Heart left ventricle (tissue), 16 donors: ENCODE data around the gene RUSF1. TPM values are rescaled to one million over a fixed set of nuclear protein-coding genes. Genes with fewer than 3 reads are reported as not detected.

Experiments used
- ATAC-seq, 4 donors: fragments of 200-7000 bp; cut with Tn5 transposase; one replicate each; pipeline ENCODE4 v1.9.1; 2020 to 2022; ENCODE audit warnings: moderate library complexity in 4 of 4, mild to moderate bottlenecking in 3 of 4, moderate number of reproducible peaks in 1 of 4
- DNase-seq, 5 donors: peaks; one replicate each; pipeline ENCODE4 v3.0.0-alpha.2; 2020
- H3K27ac ChIP-seq, 12 donors: fragments of 200-600 bp; sonication (generic) in 4 of 12; one replicate each; pipeline versions ENCODE4 v1.5.0 to v1.8.0; 2016 to 2022; ENCODE audit warnings: mild to moderate bottlenecking in 2 of 12
- H3K27me3 ChIP-seq, 9 donors: fragments of 200-600 bp; sonication (generic) in 2 of 9; one replicate each; pipeline versions ENCODE4 v1.5.1 to v1.8.0; 2016 to 2022; ENCODE audit warnings: mild to moderate bottlenecking in 3 of 9
- H3K36me3 ChIP-seq, 9 donors: fragments of 200-600 bp; sonication (generic) in 2 of 9; one replicate each; pipeline versions ENCODE4 v1.5.0 to v1.8.0; 2018 to 2022; ENCODE audit warnings: mild to moderate bottlenecking in 2 of 9
- H3K4me1 ChIP-seq, 12 donors: fragments of 200-600 bp; sonication (generic) in 4 of 12; one replicate each; pipeline versions ENCODE4 v1.5.0 to v1.8.0; 2016 to 2022; ENCODE audit warnings: mild to moderate bottlenecking in 3 of 12
- H3K4me3 ChIP-seq, 12 donors: fragments of 200-600 bp; sonication (generic) in 4 of 12; one replicate each; pipeline versions ENCODE4 v1.5.0 to v1.8.0; 2017 to 2022; ENCODE audit warnings: mild to moderate bottlenecking in 9 of 12, moderate library complexity in 4 of 12
- H3K9me3 ChIP-seq, 12 donors: fragments of 200-600 bp; sonication (generic) in 4 of 12; one replicate each; pipeline versions ENCODE4 v1.5.0 to v1.8.0; 2016 to 2022; ENCODE audit warnings: mild to moderate bottlenecking in 1 of 12
- POLR2A ChIP-seq, 2 donors: fragments of 450-650 bp; IDR thresholded peaks; one replicate each; pipeline ENCODE4 v1.6.1; 2017; ENCODE audit warnings: antibody characterized with exemption in 2 of 2, mild to moderate bottlenecking in 2 of 2, moderate library complexity in 2 of 2
- WGBS, 4 donors: extraction: QIAGEN DNeasy Blood & Tissue Kit in 2 of 4; methylation state at CpG; one replicate each; pipeline versions ENCODE4 v1.1.5 to v1.1.7; 2013 to 2018; 5-methylcytosine and 5-hydroxymethylcytosine counted together
- intact Hi-C, 10 donors: fragments of 100-400 bp; cut with DNase I; formaldehyde crosslinking; loops; one replicate each; pipeline versions ENCODE4 v1.11.1 to v1.14.2; 2022
- polyA plus RNA-seq, 2 donors: library from polyadenylated mRNA; stranded (reverse); fragments of 200-250 nt; gene quantifications; one replicate each; pipeline ENCODE4 v1.2.3, GENCODE V29; 2013
- total RNA-seq, 9 donors: library from RNA; depleted of rRNA in 2 of 9; stranded (reverse); fragments of >200 nt in 2 of 9; fragmentation: NEBNext Ultra II Directional in 3 of 9; extraction: Animal tissue kit (Norgen Biotek cat#: 25700) in 3 of 9; gene quantifications; one replicate each; pipeline versions ENCODE4 v1.1.0 to v1.2.4, GENCODE V29; 2016 to 2023
- TF ChIP-seq, protein P1 (sequence below), 12 donors: fragments of 200-600 bp; sonication (generic) in 4 of 12; IDR thresholded peaks; one replicate each; pipeline versions ENCODE4 v1.5.0 to v1.8.0; 2018 to 2022; ENCODE audit warnings: antibody characterized with exemption in 12 of 12, mild to moderate bottlenecking in 5 of 12
- donor health status: ischemic (EF 13 %, LVEDD 7.1; RV severe dilation, severe dysfunction).
- donor health status: healthy with polysubstance abuse.
- donor health status: DM: no; HTN: yes; CAD: no.
- donor health status: DM: no; HTN: no; CAD: no.
- donor health status: ischemic (EF 25% LVEDD 6.9; RV normal size, moderate dysfunction).
- donor health status: ischemic (EF 25% LVEDD 5.7; RV mildly dilated, moderate dysfunction).
- donor health status: healthy.
- donor health status: DM: yes; HTN: yes; CAD: no.
- donor health status: ischemic (EF 35%, LVEDD 5.7; RV mildly dilated, moderate dysfunction).
- donor health status: nonischemic (EF 11% LVEDD 7.7; RV severe dilation, severe dysfunction).
- donor health status: DM: yes; HTN: yes; CAD: no.
- donor health status: PGD.
- donor health status: ischemic (EF 29% LVEDD 5.4; RV normal size, mild dysfunction).
- donor health status: nonischemic (EF 23%, LVEDD 6.1; RV moderate dilation, normal function).

The RUSF1 gene
- total and polyA plus RNA-seq, 11 donors: 17.8 to 32.5 (median 22.4) TPM

DNA sequence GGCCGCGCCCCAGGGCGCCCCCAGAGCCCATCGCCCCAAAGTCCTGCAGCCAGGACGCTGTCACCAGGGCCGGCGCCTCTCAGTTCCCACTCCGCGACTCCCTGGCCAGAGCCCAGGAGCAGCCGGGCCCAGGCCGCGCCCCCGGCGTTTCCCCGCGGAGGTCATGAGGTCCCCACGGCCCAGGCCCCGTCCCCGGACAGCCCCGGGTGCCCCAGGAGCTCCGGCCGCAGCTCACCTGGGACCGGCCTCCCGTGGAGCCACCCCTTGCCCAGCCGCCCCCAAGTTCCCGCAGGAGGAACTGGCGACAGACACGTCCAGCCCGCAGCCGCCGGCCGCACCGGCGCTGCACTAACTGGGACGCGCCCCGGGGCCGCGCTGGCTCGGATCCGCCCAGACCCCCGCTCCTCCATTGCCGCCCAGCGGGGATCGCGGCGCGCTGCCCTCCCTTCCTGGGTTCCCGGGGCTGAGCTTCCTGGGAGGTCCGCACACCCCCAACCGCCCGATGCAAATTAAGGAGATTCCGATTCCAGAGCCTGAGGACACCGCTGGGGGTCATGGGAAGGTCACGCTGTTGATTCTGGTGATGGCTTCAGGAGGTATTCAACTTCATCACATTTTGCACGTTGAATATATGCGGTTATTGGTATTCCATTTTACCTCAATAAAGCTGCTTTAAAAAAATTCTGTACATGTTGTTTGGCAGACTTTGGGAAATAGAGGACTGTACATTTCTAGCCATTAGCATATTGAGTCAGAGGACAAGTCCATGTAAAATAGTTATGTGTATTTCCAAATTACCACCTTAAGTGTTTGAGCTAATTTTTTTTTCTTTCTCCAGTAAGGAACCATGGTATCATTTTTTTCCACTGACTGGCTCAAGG lies 29.4 kb upstream of the RUSF1 start:
- 4 to 6% (median 5%) methylated on average over 12 to 57 of the region's 57 CpGs for WGBS, 4 donors
- DNase-seq (peak in 1 of 5 donors; percentile 35), ATAC-seq (peak in 2 of 4 donors; percentile 52 to 63)
- intact Hi-C loops: no loop called here
- Histone ChIP-seq H3K4me3 (peak overlapping the region; percentile 14 to 53 (median 49)), H3K27ac (no peak overlapping the region), H3K4me1 (peaks cover 0 to 9% (median 0%) of the 10 kb centered on the region in 12 donors), H3K27me3 (peaks cover 0 to 56% (median 15%) of the 10 kb centered on the region in 9 donors), H3K36me3 (no peaks in the 10 kb centered on the region), H3K9me3 (peaks cover 0 to 2% (median 0%) of the 10 kb centered on the region in 12 donors)
- TF ChIP-seq POLR2A (IDR thresholded peaks at IDR 0.05): no peak
- TF ChIP-seq, protein P1, sequence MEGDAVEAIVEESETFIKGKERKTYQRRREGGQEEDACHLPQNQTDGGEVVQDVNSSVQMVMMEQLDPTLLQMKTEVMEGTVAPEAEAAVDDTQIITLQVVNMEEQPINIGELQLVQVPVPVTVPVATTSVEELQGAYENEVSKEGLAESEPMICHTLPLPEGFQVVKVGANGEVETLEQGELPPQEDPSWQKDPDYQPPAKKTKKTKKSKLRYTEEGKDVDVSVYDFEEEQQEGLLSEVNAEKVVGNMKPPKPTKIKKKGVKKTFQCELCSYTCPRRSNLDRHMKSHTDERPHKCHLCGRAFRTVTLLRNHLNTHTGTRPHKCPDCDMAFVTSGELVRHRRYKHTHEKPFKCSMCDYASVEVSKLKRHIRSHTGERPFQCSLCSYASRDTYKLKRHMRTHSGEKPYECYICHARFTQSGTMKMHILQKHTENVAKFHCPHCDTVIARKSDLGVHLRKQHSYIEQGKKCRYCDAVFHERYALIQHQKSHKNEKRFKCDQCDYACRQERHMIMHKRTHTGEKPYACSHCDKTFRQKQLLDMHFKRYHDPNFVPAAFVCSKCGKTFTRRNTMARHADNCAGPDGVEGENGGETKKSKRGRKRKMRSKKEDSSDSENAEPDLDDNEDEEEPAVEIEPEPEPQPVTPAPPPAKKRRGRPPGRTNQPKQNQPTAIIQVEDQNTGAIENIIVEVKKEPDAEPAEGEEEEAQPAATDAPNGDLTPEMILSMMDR (IDR thresholded peaks at IDR 0.05): no peak

DNA sequence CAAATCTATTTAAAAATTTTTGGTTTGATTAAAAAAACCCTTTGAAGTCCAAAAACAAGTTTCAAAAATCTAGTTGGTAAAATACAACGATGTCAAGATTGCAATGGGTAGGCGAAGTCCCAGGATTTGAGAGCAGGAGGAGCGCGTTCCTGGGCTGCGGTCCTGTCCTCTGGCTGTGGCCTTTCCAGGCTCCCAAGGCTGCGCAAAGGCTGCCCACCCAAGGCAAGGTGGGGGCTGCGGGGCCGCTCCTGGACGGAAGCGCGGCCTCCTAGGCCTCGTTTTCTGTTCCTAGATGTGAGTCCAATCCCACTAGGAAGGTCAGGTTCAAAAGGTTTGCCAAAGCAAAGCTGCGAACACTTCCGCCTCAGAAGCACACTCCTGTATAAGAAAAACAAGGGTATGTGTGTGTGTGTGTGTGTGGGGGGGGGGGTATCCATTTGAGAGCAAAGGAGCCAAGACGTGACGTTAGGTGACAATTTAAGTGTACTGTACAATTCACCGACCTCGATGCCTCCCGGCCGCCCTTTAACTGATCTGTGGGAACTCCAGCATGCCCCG lies 28.7 kb upstream of the RUSF1 start:
- TF ChIP-seq POLR2A (IDR thresholded peaks at IDR 0.05): no peak
- TF ChIP-seq, protein P1 (IDR thresholded peaks at IDR 0.05): no peak
- no peak for DNase-seq
- H3K27me3 ChIP-seq: peaks cover 0 to 53% (median 15%) of the 10 kb centered on the region in 9 donors
- intact Hi-C loops: no loop called here
- H3K4me1 ChIP-seq: peaks cover 0 to 9% (median 0%) of the 10 kb centered on the region in 12 donors
- H3K36me3 ChIP-seq: no peaks in the 10 kb centered on the region
- WGBS, 4 donors: 64 to 67% (median 67%) methylated on average over 19 to 21 of the region's 21 CpGs
- ATAC-seq: no peak
- no peaks in the 10 kb centered on the region for H3K9me3 ChIP-seq
- H3K27ac ChIP-seq: no peak overlapping the region
- peak overlapping the region in 10 of 12 donors; percentile 34 to 53 (median 49) for H3K4me3 ChIP-seq

DNA sequence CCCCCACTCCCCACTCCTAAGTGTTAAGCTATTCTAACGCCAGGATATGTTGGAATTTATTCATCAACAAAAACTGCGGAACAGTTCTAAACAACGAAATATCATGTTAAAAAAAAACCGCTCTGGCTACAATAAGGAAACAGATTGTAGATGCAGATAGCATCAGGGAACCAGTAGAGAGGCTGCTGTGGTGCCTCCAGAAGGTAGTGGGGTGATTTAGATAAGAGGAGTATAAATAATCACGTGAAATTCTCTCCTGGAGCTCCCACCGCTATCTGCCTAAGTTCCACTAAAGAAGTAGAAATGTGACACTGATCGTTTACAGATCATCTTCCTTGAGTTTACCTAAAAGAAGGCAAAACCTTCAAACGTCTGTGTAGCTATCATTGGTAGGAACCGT lies 27.5 kb upstream of the RUSF1 start:
- Histone ChIP-seq H3K36me3 (no peaks in the 10 kb centered on the region), H3K4me1 (peaks cover 0 to 9% (median 0%) of the 10 kb centered on the region in 12 donors), H3K27me3 (peaks cover 0 to 61% (median 18%) of the 10 kb centered on the region in 9 donors), H3K9me3 (no peaks in the 10 kb centered on the region), H3K27ac (no peak overlapping the region), H3K4me3 (no peak overlapping the region)
- intact Hi-C loops: no loop called here
- 42 to 48% (median 47%) methylated on average over 9 of the region's 9 CpGs for WGBS, 4 donors
- DNase-seq (no peak), ATAC-seq (no peak)
- TF ChIP-seq, protein P1 (IDR thresholded peaks at IDR 0.05): no peak
- TF ChIP-seq POLR2A (IDR thresholded peaks at IDR 0.05): no peak

GRCh38 chr16:31532896-31533295 lies 24.7 kb upstream of the RUSF1 start:
- H3K27me3 ChIP-seq: peaks cover 0 to 73% (median 10%) of the 10 kb centered on the region in 9 donors
- DNase-seq: no peak
- TF ChIP-seq POLR2A (IDR thresholded peaks at IDR 0.05): no peak
- TF ChIP-seq, protein P1 (IDR thresholded peaks at IDR 0.05): no peak
- WGBS, 4 donors: 81 to 88% (median 85%) methylated on average over 4 of the region's 4 CpGs
- no peaks in the 10 kb centered on the region for H3K36me3 ChIP-seq
- intact Hi-C loops: no loop called here
- H3K4me1 ChIP-seq: peaks cover 0 to 23% (median 0%) of the 10 kb centered on the region in 12 donors
- no peak for ATAC-seq
- H3K9me3 ChIP-seq: no peaks in the 10 kb centered on the region
- no peak overlapping the region for H3K27ac ChIP-seq
- H3K4me3 ChIP-seq: no peak overlapping the region
